ENCODE data around the gene NEK10.
"Not testable (repeated sequence)": the region's sequence is repeated elsewhere in the genome, so short reads cannot be mapped to it uniquely, and the experiment has no call there.

Gene NEK10

DNA sequence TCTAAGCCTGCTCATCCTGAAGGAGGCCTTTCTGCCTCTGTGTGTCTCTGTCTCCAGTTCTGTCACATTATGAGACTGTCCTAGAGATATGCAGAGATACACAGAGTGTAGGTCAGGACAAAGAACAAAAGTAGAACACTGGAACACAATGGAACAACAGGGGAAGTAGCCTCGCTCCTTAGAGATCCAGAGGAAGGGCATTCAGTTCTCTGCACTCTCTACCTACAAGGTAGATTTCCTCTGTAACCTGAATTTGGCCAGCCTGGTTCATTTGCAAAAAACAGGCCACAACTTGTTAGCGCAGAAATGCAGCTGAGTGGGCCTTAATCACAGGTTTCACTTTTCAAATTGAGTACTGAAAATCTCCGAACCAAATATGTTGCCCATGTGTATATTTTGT lies 19.4 kb downstream of the NEK10 start:
- DNase-seq, result no peak

DNA sequence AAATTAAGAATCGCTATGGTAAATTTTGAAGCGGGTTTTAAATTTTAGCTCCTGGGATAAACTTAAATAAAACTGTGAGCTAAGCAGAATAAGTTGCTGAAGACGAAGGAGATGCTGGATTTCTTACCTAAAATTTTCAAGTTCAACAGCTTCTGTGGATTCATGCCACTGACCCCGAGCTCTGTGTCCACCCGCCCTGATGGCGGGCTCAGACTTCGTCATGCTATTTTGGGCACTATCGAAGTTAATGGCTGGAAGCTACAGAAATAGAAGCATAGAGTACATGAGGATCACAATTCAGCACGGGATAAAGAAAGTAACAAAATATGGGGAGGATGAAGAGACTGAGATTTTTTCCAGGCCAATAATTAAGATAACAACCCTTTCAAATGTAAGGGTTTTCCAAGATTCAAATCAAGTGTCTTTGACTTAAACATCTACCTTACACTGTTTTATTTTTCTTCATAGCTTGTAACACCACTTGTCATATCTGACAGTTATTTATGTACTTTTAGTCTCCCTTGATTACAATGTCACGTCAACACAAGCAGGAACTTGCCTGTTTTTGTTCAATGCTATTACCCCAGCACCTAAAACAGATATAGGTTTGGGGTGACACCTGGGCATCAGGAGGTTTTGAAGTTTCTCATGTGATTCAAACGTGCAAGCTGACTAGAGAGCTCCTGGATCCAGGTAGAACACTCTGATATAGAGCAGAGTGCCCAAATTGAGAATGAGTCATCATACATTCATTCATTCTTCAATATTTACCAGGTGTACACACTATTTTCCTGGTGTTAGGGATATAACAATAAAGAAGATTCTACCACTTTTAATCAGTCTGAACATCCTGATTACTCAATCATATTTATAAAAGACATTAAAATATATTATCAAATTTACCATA lies 23.0 kb downstream of the NEK10 start:
- no peak for DNase-seq

DNA sequence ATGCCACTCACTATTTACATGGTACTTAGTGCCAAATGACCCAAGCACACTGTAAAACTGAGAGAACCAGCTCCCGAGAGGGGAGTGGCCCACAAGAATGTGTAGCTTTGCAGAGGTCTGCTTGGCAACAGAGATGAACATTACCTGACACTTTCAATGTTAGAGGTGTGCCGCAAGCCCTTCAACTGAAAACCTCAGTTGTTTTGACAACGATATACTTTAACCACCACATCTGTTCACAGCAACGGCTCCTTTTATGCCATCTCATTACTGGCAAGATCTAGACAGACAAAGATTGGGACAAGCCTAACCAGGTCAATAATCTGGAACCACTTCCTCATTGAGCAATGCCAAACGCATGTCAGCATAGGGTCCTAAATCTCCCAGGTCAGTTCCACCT lies 23.7 kb downstream of the NEK10 start:
- DNase-seq, result no peak

DNA sequence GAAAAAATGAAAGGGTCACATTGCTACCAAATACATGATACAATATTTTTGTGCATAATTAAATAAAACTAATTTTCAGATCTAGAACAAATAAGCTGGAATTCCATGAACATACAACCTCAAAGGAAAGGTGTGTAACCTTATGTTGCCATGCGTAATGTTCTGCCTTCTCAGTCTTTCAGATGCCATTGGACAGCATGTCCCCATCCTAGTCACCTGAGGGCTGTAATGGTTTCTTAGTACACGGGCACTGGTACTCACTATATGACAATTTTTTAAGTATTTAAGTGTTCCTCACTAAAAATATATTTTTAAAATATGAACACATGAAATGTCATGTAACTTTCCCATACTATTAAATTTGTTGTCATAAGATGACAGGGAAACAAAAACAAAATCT lies 24.1 kb downstream of the NEK10 start:
- no peak for DNase-seq

DNA sequence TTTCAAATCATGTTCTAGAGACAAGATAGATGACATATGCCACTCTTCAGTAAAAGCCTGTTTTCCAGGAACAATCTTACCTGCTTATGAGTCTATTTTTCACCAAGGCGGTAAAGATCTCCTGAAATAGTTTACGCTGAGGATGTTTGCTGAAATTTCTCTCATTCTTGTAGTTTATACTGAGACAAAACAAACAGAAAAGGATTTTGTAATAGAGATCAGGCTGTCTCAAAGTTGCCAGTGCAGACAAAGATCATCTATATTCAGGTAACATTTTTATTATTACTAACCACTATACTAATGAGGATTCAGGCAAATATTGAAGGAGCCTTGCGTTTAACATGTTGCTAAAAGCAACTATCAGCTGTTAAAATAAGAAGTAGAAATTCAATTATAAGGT lies 25.0 kb downstream of the NEK10 start:
- no peak for DNase-seq

DNA sequence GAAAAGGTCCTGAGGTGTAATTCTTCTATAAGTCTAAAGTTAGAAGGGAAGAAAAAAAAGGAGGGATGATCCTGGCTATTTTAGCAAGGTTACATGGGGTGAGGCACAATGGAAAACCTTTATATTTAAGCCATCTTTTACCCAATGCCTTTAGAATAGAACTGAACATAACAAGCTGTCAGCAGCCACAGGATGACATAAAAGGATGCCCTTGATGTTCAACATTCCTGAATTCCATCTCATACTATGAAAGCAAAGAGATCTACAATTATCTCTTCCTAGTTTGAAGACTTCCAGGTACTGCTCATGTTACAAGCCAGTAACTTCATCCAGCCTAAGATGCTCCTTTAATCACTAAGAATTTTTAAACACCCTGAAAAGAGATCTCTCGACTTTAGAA lies 26.9 kb downstream of the NEK10 start:
- no peak for DNase-seq

DNA sequence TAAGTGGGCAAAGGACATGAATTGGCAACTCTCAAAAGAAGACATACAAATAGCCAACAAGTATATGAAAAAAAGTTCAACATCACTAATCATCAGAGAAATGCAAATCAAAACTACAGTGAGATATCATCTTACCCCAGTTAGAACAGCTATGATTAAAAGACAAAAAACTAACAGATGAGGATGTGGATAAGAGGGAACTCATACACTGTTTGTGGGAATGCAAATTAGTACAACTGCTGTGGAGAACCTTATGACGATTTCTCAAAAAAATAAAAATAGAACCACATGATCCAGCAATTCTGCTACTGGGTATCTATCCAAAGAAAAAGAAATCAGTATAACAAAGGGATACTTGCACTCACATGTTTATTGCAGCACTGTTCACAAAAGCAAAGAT lies 28.6 kb downstream of the NEK10 start:
- DNase-seq, result no peak

DNA sequence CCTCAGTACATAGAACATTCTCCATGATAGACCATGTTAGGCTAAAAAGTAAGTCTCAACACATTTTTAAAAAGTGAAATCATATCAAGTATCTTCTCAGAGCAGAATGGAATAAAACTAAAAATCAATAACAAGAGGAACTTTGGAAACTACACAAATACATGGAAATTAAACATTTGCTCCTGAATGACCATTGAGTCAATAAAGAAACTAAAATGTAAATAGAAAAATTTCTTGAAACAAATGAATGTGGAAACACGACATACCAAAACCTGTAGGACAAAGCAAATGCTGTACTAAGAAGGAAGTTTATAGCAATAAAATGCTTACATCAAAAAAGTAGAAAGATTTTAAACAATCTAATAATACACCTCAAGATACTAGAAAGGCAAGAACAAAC lies 33.6 kb downstream of the NEK10 start:
- DNase-seq, result no peak

DNA sequence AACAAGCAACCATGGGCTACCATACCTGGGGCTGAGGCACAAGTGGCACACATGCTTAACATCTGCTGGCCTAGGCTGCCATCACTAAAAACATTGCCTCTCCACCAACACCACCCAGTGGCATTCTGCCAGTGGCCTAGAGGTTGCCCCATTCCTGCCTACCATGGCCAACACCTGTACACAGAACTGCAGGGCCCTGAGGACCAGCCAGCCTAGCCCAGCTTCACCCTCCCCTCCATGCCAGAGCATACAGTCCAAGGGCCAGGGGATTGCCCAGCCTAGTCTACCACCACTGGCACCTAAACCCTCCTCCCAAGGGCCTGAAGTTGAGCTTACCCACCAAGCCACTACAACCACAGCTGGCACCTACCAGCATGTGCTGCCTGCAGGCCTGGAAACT lies 35.3 kb downstream of the NEK10 start:
- DNase-seq, result no peak

DNA sequence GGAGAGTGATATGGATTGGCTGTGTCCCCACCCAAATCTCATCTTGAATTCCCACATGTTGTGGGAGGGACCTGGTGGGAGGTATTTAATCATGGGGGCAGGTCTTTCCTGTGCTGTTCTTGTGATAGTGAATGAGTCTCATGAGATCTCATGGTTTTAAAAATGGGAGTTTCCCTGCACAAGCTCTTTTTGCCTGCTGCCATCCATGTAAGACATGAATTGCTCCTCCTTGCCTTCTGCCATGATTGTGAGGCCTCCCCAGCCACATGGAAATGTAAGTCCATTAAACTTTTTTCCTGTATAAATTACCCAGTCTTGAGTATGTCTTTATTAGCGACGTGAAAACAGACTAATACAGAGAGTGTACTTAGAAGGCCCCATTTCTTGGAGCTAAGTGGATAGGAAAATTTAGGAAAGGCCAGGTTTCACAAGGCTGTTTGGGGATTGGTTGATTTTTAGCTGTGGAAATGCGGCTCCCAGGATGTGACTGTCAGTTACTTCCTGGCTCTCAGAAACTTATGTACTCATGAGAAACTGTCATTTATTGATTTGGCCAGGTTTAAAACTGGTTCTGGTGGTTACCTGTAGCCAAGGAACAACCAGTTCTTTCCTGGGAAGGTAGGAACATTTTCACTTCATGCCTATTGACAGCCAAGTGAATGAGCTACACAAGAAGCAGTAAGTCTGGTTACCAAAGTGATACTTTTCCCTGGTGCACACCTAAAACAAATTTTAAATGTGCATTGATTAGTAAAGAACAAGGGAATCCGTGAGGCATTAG lies 40.0 kb downstream of the NEK10 start:
- not testable (repeated sequence) for DNase-seq

DNA sequence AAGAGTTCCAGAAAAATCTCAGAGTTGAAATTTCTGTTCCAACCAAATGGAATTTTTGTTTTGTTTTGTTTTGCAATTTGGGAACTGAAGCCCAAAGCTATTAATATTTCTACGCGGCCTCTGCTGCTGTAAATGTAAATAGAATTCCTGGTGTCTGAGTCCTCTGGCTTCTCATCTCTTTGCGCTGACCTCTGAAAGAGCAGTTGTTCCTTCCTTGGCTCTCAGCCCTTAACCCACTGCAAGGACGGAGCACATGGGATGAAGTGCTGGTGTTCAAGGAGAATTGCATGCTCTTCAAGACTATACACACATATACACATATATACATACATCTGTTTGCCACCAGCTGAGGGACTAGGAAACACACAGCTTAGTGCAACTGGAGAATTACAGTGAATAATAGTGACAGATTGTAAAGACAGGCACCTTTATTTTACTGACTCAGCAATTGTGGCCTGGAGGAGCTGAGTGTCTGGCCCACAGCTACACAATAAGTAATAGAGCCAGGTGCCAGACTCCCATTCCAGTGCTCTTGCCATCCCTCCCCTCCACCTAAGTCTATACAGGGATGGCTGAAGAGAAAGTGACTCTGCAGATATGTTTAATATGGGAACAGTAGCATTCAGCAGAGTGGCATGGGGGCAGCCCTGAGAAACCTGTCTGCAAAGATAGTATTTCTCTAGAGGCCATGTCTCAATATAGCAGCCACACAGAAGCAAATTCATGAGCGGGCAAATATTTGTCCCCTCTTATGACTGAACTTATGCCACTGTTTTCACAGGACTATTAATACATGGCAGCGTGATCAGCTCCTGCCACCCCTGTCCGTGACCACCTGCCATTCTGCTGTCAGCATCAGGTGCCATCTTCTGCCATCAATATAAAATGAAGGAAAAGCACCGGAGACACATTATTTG lies 42.3 kb downstream of the NEK10 start:
- no peak for DNase-seq

DNA sequence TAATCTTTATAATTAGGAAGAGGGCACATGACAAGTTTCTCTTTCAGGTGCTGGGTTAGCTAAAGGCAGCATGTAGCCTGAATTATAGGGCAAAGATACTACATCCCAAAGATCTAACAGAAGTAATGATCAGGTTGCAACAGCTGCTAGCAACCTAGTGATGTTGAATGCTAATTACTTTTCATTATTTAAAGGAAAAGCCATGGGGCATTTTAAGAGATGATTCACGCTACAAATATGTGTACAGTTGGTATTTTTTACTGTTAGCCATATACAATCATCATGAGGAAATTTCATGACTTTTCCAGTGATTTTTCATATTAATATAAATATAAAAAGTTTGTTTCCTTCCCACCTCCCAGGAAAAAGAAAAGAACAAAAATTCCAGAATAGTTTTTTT lies 43.0 kb downstream of the NEK10 start:
- DNase-seq, result no peak

DNA sequence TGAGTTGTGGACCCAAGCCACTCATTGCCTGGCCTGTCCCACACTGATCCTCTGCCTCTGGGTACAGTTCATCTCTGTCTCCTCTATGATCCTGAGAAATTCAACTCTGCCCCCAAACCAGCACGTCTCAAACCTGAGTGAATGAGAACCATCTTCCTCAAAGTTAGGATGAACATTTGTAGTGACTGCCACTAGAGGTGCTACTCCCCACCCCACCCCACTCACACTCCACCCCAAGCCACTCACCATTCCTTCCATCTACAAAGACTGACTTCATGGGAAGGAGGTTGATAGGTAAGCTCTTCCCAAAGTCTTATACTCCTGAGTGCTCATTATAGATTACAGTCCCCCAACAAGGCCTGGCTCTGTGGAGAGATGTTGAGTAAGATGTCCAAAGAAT lies 43.8 kb downstream of the NEK10 start:
- DNase-seq, result no peak

DNA sequence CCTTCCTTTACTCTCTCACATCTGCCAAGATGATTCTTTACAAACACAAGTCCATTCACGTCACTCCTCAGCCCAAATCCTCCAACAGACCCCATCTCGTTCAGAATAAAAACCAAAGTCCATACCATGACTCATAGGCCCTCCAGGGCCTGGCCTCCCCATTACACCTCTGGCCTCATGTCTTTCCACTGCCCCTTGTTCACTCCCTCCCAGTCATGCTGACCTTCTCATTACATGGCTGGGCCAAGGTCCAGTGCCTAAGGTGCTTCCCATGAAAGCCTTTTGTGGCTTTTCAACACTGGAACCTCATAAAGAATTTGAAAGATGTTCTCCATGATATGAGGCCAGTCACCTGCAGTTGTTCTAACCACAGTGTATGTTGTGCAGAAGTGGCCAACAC lies 44.5 kb downstream of the NEK10 start:
- DNase-seq, result no peak

DNA sequence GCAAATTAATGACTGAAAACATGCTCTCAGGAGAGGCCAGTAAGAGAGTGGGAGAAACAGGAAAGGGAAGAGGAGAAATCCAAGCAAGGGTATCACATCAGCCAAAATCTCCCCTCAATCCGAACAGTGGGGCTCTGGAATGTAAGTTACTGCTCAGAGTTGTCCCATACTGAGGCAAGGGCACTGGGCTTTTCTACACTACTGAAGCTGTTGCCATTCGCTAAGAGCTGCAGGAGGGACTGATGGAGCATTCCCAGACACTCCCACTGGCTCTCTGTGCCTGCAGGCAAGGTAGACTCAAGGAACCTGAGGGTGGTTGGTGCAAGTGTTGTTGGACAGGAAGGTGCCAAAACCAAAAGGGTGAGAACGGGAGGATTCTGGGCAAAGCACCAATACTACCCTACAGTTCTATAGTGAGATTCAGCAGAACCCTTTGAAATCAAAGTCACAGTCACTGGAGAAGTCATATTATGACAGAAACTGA lies 46.1 kb downstream of the NEK10 start:
- no peak for DNase-seq

DNA sequence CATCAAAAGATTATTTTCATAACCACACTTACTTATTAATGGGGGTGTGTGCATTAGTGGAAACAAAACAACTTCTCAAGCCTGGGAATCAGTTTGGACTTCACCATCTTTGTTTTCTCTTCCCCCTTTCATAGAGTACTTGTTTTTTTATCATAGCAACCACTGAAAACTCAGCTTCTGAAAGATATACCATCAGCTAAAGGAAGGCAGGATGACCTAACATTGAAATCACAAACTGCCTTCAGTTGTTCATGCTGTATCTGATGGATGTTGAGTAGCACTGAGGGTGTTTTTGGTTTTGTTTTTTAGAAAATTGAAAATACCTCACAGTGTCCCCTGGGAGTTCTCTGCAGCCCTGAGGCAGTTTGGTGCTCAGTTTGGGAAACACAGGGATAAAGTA lies 46.5 kb downstream of the NEK10 start:
- no peak for DNase-seq

DNA sequence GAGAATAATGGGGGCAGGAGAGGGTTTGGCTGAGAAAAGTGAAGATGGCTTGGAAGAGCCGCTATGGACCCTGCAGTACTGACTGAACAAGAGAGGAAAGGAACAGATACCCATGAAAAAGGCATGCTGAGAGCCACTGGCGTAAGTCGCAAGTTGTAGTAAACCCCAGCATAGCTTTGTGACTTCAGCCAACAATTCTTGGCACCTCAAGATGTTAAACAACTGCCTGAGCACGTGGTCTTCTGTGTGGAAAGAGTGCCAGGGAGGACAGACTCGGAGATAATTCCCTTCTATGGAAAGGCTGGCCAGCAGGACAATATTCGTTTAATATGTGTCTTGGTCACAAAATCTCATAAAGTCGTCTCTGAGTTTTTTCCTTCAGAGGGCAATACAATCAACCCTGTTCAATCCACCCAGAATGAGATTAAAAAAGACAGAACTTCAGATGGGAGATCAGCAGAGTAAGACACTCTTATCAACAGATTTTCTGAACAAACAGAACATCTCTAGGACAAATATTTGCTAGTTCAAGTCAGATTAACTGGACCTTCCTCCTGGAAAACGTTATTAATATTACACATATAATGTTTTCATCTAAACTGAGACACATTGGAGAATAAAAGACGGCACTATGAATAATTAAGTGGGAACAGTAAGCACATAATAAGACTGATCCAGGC lies 49.2 kb downstream of the NEK10 start:
- no peak for DNase-seq

DNA sequence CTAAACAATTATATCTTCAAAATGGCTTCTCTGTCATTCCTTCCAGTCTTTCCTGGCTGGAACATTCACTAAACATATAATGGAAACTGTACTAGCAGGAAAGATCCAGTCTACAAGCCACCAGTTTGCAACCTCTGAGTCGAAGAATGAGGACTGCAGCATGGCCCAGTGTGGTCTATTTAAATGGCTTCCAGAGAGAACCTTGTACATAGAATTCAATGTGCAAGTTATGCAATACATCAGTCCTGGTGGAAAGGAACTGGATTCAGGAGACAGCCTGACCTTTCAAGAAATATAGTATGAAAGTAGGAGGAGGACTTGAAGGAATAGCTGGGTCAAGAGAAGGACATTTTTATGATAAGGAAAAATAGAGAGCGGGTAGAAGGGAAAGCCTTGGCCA lies 49.9 kb downstream of the NEK10 start:
- no peak for DNase-seq

DNA sequence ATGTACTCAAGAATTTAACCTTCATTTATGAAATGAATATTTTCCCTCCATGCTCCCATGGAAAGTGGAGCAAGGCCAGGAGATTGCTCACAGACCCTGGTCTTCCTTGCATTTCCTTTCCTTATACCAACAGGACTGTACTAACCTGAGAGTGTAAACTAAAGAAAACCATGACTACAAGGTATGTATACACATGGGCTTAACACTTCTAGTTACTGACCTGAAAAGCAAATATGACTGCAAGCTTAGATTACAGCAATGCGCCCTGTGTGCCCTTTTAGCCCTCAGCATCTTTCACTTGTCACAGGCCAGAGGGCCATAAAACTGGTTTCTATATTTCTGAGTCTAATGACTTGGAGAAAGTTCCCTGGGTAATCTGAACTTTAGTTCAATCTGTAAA lies 52.1 kb downstream of the NEK10 start:
- no peak for DNase-seq

DNA sequence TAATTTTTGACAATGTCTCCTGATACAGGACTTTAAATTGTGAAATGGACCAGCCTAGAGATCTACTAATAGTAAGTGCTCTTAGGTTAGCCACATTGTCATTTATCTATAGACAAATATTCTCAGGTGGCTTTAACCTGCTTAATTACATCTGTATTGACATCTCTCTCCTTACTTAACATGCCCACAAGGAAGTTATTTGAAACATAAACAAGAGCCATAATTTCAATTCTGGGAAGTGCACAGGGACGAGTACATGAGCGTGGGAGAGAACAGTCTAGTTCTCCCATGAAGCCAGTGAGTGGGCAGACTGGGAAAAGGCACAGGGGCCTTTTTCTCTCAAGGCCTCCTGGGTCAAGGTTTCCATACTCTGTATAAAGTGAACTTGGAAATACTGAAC lies 54.2 kb downstream of the NEK10 start:
- no peak for DNase-seq

DNA sequence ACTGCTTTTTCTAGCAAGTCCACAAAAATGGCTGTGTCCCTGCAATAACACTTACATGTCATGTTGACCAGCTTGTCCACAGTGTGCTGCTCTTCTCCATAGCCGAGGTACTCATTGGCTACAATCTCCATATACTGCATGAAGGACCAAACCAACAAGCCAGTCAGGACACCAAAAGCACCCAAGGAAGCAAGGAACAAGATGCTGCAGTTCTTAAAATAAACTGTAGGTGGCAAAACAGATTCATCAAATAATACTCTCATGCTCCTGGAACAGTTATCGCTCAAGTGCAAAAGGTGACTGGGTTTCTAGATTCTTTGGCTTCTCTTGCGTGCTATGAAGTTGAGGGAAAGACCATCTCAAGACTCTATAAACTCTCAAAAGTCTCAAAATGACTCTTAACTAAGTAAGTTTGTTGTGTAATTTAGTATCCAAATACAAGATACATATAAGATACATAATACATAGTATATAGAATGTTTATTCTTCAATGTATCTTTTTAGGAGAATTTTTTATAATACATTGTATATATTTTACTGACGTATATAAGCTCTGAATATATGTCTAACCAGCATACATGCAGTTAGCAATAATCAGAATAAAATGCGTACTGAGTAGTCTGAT lies 57.0 kb downstream of the NEK10 start:
- no peak for DNase-seq

DNA sequence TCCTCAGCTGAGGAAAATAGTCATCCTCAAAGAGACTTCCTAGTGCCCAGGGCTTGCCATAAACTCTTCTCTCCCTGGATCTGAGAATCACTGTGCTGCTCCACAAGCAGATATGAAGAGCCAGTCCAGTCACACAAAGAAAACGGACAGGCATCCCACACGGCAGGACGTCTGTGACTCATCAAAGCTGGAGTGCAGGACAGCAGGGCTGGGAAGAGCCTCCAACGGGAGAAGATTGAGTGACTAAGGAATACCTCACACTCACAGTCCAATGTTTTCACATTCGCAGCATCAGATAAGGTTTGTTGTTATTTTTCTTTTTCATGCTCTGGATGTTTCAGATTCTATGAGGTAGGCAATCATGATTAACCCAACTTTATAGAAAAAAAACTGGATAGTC lies 57.8 kb downstream of the NEK10 start:
- DNase-seq, result no peak
